Sciatic nerve (tissue), 2 donors: ENCODE data around the gene ALDH1L2. TPM values are rescaled to one million over a fixed set of nuclear protein-coding genes. Genes with fewer than 3 reads are reported as not detected.

Experiments used
- ATAC-seq: fragments of 200-7000 bp; cut with Tn5 transposase; one replicate; pipeline ENCODE4 v1.9.1; 2020; ENCODE audit warnings: mild to moderate bottlenecking, moderate library complexity
- DNase-seq: peaks from one replicate; pipeline ENCODE4 v3.0.0-alpha.2; 2020; ENCODE audit warnings: low spot score
- intact Hi-C: fragments of 100-400 bp; cut with DNase I; formaldehyde crosslinking; loops from one replicate; pipeline ENCODE4 v1.14.2; 2022
- total RNA-seq: library from RNA; stranded (reverse); fragmentation: NEBNext Ultra II Directional; extraction: Animal tissue kit (Norgen Biotek cat#: 25700); gene quantifications from one replicate; pipeline ENCODE4 v1.2.1, GENCODE V29; 2021
- donor health status: DM: no; HTN: no; CAD: no.
- donor health status: DM: no; HTN: no; CAD: no.

Gene ALDH1L2
- total RNA-seq, 1 donor from 2014 or later = 11.3 TPM

DNA sequence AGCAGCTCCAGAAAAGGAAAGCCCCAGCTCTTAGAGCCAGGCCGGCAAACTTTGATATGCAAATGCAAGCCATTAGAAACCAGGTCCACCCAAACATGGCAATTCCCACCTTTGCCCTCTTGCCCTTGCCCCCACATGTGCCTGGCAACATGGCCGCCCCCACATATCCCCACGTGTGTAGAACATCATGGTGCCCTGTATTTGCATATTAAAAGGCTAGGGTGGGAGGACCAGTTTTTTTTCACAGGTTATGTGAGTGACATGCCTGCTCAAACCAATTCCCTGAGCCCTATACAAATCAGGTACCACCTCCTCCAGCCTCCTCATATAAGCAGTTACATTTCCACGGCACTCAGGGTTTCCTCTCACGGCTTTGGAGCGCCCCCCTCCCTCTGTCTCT lies 6.1 kb upstream of the ALDH1L2 start:
- intact Hi-C loops = no loop called here
- no peak for ATAC-seq
- DNase-seq = no peak

DNA sequence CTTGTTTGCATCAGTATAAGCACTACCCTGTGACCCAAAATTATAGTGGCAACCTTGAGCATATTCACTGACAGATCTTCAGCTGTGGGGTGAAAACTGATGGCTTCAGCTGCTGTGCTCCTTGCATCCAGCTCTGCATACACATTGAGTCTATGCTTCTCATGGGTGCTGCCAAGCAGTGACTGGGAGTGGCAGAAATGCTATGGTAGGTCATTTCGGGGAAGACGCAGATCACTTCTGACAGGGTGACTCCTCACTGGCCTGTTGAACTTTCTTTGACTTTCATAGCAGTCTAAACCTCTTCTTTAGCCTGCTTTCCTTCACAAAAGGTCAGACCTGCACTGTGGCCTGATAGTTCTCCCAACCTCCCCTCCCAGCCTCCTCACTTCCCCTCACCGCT lies 5.6 kb upstream of the ALDH1L2 start:
- intact Hi-C loops = no loop called here
- ATAC-seq (no peak), DNase-seq (no peak)

DNA sequence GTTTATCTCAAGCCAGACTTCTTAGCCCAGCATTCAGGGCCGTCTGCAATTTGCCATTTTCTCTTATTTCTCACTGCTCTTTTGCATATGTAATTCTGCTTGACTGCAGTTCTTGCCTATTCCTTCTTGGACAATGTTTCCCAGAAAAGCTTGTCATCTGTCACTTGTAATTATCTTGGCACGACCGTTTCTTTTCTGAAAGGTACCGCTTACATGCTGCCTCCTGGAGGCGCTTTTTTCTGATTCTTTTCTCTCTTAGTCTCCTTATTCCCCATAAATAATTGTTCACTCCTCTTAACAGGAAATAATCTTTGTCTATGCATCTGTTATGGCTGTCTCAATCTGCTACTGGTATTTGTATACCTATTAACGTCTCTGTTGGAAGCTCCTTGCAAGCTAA lies 1.2 kb upstream of the ALDH1L2 start:
- no peak for DNase-seq
- intact Hi-C loops = no loop called here
- no peak for ATAC-seq

DNA sequence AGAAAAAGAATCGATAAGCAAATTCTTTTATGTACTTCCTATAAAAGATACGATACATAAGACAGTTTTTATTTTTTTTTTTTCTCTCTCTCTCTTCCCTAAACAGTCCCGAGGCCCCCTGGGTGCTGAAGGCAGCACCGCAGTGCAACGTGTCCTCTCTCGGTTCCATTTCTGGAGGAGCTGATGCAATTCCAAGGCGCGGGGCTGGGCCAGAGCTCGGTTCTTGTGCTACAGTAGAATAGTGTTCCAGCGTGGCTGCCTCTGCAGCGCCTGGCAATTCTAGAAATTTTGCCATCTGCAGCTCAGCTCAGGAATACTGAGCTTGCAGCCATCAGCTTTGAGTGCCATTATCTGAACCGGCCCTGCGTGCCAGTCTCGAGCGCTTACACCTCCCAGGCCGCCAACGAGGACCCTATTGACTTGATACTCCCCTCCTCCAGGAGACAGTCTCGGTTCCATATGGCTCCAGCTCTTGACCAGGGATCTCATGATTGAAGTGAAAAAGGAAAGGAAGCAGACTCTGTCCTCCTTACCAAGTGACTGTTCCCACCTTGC lies 630 bp downstream of the ALDH1L2 start:
- DNase-seq = peak; percentile 73
- intact Hi-C loops = no loop called here
- ATAC-seq = peak; percentile 85

DNA sequence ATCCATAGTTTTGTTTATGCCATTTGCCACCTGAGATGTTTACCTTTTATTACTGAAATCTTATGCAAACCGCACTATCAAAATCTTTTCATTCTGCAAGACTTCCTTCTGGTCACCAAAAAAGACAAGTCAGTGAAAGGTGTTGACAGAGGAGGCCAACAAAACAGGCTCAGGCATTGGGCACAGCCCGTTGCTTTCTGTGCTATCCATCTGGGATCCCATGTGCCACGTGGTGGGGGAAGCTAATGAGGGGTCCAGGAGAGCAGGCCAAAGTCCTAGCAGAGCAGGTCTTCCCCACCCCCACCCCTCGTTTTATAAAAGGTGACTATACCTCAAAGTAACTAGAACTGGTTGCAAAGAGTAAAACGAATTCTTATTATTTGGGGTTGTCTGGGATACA lies 1.2 kb downstream of the ALDH1L2 start:
- DNase-seq (no peak), ATAC-seq (no peak)
- intact Hi-C loops = no loop called here

DNA sequence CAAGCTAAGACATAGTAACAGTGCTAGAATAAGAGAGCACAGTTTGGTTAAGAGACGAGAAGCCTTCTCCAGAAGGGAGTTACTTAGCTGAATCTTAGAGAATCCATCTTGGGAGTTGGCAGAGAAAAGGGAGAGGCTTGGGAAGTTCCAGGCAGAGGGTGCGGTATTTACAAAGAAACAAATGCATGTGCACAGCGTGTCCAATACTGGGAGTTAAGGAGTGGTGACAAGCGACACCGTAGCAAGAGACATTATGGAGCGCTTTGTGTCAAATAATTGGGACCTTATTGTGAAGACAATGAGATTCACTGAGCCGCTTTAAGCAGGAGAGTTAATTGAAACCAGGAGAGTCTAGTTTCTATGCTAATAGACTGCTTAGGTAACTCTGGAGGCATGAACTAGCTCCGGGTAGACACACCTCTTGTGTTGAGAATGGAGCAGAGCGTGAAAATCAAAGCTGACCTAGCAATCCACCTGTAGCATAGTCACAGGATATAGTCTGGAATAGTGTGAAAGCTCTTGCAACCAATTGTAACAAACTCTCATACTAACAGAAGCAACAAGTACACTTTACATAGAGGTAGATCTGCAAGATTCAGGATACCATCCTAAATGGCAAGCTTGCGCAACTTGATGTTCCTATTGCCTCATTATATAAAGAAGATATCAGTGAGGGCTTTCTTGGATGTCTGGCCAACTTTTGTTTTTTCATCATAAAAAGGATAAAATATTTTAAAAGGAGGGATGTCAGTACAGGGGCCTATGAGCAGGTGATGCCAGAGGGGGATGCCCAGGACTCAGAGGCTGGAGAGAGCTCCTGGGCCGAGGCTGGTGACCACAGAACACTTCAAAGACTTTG lies 5.3 kb downstream of the ALDH1L2 start:
- no peak for DNase-seq
- intact Hi-C loops = no loop called here
- ATAC-seq = no peak

DNA sequence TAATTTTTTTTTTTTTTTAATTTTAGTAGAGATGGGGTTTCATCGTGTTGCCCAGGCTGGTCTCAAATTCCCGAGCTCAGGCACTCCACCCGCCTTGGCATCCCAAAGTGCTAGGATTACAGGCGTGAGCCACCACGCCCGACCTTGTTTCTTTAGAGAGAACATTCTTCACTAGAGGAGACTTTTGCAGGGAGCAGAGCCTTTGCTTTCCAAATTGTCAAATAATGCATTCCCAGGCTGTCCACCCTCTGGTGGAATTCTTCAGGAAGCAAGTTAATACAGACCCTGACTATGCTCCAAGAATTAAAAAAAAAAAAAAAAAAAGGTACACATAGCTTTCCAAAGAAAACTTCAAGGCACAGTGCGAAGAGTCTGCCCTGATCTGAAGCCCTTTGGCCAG lies 6.8 kb downstream of the ALDH1L2 start:
- DNase-seq = no peak
- intact Hi-C loops = no loop called here
- peak; percentile 78 for ATAC-seq

DNA sequence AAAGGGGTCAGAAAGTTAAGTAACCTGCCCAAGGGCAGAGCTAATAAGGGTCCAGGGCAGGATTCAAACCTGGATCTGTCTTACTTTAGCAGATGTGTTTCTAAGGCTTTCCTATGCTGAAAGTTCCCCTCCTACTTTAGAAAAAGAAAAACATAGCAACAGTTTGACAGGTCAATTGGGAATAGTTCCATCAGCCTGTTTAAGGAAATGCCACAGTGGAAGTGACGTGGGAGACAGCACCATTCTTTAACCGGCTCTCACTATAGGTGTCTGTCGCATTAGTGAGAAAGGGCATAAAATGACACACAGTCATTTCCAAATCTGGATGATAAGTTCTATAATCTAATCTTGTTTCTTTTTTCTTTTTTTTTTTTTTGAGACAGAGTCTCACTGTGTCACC lies 7.3 kb downstream of the ALDH1L2 start:
- ATAC-seq (peak; percentile 4), DNase-seq (no peak)
- intact Hi-C loops = no loop called here

DNA sequence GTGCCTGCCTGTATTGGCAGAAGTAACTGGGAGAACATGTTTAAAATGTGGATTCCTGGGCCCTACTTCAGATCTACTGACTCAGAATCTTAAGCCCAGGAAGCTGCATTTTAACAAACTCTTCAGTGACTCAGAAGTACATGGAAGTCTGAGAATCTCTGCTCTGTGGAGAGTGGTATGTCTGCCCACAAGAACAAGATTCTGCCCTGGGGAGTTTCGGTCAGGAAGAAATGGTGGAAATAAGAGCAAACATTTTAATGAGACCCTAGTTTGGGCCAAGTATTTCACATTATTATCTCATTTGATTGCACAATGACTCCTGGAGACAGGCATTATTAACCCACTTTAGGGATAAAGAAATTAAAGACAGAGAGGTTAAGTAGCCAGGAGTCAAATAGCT lies 8.2 kb downstream of the ALDH1L2 start:
- DNase-seq = no peak
- intact Hi-C loops = no loop called here
- ATAC-seq = peak; percentile 58

DNA sequence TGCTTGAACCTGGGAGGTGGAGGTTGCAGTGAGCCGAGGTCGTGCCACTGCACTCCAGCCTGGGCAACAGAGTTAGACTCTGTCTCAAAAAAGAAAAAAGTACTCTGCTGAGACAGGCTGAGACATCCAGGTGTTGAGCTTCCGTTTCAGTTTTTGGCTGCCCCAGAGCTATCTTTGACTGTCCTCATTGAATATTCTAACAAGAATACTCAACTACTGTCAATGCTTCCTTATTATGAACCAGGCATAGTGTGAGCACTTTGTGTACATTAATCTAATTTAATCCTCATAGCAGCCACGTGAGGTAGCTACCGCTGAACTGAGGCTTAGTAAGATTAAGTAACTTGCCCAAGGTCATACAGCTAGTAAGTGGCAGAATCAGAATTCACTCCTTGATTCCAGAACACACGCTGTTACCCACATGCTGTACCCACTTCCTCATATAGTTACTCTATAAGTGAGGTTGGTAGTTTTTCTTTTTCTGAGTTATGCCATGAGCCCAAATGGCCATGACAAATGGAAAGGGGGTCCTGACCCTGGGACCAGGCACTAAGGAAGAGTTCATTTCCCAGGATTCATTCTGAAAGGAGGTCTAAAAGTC lies 11.3 kb downstream of the ALDH1L2 start:
- intact Hi-C loops = no loop called here
- ATAC-seq (no peak), DNase-seq (no peak)

DNA sequence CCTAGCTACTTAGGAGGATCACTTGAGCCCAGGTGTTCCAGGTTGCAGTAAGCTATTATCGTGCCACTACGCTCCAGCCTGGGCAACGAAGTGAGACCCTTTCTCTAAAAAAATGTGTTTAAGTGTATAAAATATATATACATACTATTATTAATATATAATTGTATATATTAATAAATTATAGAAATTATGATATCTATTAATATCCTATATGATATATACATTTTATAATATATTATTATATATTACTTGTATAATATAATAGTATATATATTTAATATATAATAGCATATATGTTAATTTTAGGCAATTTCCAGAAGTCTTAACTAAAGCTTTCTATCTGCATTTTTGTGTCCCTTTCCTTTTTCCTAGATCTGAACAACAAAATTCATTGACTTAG lies 12.3 kb downstream of the ALDH1L2 start:
- ATAC-seq (no peak), DNase-seq (no peak)
- intact Hi-C loops = no loop called here

DNA sequence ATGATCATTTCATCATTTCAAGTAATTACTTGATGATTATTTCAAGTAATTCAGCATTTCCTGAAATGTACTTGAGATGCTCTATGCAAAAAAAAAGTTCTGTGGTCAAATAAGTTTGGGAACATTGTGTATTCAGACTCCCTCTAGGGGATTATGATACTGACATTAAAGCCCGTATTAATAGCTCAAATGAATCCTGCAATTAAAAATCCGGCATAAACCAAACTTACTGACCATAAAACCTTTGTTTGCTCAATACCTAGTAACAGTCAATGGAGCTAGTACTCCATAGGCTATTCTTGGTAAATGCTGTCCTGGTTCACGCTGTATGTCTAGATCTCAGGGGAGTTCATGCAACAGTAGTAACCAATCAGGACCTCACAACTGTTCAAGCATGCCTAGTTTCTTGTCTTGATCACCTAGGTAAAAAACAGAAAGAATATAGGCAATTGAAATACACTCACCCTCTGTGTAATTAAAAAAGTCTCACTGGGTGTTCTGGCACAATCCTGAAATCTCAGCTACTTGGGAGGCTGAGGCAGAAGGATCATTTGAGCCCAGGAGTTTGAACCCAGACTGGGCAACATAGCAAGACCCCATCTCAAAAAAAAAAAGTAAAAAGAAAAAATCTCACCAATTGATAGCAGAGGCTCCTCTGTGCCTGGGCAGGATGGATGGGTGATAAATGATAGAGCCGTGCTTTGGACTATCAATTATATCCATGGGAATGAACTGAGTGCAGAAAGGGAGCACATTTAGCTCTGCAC lies 14.1 kb downstream of the ALDH1L2 start:
- ATAC-seq = peak; percentile 17
- DNase-seq = no peak
- intact Hi-C loops = no loop called here

DNA sequence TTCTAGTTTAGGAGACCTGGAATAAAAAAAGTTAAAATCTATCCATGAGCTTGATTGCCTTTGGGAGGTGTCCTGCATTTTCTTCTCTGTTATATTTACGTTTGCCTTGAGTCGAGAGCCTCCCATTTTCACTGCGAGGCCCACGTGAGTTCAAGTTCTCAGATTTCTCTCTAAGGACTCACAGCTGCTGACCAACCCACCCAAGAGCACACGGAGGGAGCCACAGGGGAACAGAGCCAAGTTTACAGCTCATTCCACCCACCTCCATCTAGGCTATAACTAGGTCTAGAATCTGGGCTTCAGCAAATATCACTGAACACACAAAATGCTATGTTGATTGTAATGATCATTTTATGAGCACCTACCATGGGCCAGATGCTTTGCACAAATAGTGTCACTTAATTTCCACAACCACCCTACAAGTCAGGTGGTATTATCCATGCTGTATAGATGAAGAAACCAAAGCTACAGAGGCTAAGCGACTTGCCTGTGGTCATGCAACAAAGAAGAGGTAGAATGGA lies 16.7 kb downstream of the ALDH1L2 start:
- DNase-seq = no peak
- peak; percentile 26 for ATAC-seq
- intact Hi-C loops = no loop called here

DNA sequence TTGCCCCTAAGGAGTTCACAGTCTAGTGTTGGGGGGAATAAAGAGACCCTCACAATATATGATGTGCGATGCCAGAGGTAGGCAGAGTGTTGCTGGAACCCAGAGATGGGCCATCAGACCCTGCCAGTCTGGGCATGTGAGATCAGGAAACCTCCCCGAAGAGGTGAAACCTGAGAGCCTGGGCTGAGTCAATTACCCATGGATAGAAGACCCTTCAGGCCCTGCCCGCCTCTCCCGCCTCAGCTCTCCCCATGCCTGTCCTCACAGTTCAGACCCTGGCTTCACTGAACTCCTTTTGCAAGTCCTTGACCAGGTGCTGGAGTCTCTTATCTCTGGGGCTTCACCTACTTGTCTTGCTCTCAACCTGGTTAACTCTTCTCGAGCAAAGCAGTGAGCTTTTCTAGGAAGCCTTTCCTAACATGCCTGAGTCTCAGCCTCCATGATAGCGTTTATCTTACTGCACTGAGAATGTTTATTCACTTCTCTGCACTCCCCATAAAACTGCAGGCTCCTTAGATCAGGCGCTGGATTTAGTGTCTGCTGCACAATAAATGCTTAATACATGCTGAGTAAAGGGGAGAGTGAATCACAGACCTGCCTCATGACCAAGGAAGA lies 19.6 kb downstream of the ALDH1L2 start:
- ATAC-seq (no peak), DNase-seq (no peak)
- intact Hi-C loops = no loop called here

DNA sequence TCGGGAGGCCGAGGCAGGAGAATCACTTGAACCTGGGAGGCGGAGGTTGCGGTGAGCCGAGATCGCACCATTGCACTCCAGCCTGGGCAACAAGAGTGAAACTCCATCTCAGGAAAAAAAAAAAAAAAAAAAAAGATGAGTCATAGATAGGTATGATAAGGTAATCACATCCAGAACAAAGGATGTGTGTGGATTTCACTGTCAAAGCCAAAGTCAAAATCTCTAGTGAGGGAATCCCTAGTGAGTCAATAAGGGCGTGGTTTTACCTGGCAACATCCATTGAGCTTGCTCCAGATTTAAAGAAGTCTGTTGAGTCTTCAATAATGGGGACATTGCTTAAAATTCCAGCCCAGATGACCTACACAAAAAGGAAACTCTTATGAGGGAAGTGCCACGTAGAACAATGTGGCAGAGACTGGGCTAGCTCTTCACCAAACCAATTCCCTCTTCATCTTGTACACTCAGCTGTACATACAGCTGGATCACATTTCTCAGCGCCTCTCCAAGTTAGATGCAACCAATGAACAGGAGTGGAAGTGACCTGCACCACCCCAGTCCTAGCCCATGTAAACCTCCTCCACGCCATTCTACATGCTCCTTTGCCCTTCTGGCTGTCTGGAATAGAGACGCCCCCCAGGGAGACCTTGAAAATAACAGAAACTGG lies 23.4 kb downstream of the ALDH1L2 start:
- ATAC-seq (no peak), DNase-seq (no peak)
- intact Hi-C loops = no loop called here

DNA sequence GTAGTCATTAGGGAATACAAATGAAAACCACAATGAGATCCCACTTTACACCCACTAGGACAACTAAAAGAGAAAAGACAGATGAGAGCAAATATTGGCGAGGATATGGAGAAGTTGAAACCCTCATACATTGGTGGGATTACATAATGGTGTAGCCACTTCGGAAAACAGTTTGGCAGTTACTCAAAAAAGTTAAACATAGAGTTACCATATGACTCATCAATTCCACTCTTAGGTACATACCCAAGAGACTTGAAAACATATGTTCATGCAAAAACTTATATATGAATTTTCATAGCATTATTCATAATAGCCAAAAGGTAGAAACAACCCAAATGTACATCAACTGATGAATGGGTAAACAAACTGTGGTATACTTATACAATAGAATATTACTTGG lies 27.1 kb downstream of the ALDH1L2 start:
- DNase-seq (no peak), ATAC-seq (no peak)
- intact Hi-C loops = loop anchor here (10.0 kb wide), 1 partner anchor 682 kb away; no protein-coding TSS in a partner anchor

DNA sequence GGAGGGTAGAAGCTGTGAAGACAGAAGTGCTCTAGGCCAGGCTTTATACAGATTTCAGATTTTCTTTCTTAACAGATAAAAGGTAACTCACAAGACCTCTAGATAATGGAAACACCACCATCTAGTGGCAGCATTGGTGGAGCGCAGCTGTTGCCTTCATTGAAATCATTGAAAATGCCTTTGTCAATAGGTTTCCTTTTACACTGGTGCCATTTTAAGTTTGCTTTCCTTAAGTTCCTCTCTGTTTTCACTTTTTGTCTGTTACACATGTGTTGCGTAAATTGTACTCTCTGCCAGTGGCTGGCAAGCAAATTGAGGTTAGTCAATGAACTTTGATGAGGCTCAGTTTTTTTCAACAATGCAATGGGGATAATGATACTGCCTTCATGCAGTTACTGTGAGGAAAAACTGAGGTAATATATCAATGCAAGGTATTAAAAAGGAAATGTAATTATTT lies 31.1 kb downstream of the ALDH1L2 start:
- DNase-seq (peak; percentile 86), ATAC-seq (peak; percentile 93)
- intact Hi-C loops = loop anchor here (10.0 kb wide), 1 partner anchor 678 kb away; no protein-coding TSS in a partner anchor

DNA sequence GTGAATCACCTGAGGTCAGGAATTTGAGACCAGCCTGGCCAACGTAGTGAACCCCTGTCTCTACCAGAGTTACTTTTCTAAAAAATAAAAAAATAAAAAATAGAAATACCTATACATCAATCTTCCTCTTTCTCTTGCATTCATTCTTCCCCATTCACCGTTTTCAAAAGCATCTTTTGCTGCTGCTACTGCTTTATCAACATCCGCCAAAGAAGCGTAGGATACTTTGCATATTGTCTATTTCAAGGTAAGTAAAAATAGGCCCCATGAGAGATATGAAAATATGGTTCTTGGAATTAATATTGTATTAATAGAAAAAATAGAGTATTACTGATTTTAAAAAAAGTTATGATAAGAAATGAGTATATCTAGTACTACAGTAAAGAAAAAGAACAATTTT lies 32.3 kb downstream of the ALDH1L2 start:
- intact Hi-C loops = loop anchor here (10.0 kb wide), 1 partner anchor 677 kb away; no protein-coding TSS in a partner anchor
- DNase-seq (no peak), ATAC-seq (no peak)
